SKM-1 treated with dmso at 0.1 percent for 144 hours (cell line): Measurements from ENCODE around the gene NR4A3.

Experiments used
- DNase-seq: peaks from one replicate; lab custom pipeline; 2025; ENCODE audit not compliant: unreplicated experiment; lab: John Stamatoyannopoulos, UW

The NR4A3 gene

GRCh38 chr9:99873943-99874584 lies 52.4 kb downstream of the NR4A3 start:
- DNase-seq, result no peak

- DNase-seq, result no peak
Measured at GRCh38 chr9:99876190-99876589, 54.5 kb downstream of the NR4A3 start.

- no peak for DNase-seq
Measured at GRCh38 chr9:99878651-99879050, 57.0 kb downstream of the NR4A3 start.

- DNase-seq, result no peak
Measured at GRCh38 chr9:99881769-99882168, 60.1 kb downstream of the NR4A3 start.

- DNase-seq, result no peak
Measured at GRCh38 chr9:99885747-99886146, 64.1 kb downstream of the NR4A3 start.

- DNase-seq, result no peak
Measured at GRCh38 chr9:99889120-99889519, 67.4 kb downstream of the NR4A3 start.

- no peak for DNase-seq
Measured at GRCh38 chr9:99894826-99895225, 73.1 kb downstream of the NR4A3 start.

GRCh38 chr9:99895510-99895909 lies 73.8 kb downstream of the NR4A3 start:
- no peak for DNase-seq

GRCh38 chr9:99896119-99896518 lies 74.4 kb downstream of the NR4A3 start:
- no peak for DNase-seq

- no peak for DNase-seq
Measured at GRCh38 chr9:99903393-99903792, 81.7 kb downstream of the NR4A3 start.

GRCh38 chr9:99905833-99906402 lies 84.2 kb downstream of the NR4A3 start:
- DNase-seq, result no peak

- no peak for DNase-seq
Measured at GRCh38 chr9:99906403-99907207, 84.9 kb downstream of the NR4A3 start, which contains the start of gene STX17. STX17 (plus strand) TSS chr9:99906654; CDS start chr9:99915240, 8,586 bp downstream.

- no peak for DNase-seq
Measured at GRCh38 chr9:99907208-99907532, 85.5 kb downstream of the NR4A3 start.

- no peak for DNase-seq
Measured at GRCh38 chr9:99911600-99911999, 89.9 kb downstream of the NR4A3 start.
